ENCODE measurements around the gene KIF26A. TPM values are rescaled to one million over a fixed set of nuclear protein-coding genes. Genes with fewer than 3 reads are reported as not detected.
A peak's percentile ranks its signal among the peaks of the same experiment; 100 is the strongest.

Gene KIF26A
- total and polyA plus RNA-seq, 2 of the 4 experiments (the other 2 are of a cell fraction), result not detected

DNA sequence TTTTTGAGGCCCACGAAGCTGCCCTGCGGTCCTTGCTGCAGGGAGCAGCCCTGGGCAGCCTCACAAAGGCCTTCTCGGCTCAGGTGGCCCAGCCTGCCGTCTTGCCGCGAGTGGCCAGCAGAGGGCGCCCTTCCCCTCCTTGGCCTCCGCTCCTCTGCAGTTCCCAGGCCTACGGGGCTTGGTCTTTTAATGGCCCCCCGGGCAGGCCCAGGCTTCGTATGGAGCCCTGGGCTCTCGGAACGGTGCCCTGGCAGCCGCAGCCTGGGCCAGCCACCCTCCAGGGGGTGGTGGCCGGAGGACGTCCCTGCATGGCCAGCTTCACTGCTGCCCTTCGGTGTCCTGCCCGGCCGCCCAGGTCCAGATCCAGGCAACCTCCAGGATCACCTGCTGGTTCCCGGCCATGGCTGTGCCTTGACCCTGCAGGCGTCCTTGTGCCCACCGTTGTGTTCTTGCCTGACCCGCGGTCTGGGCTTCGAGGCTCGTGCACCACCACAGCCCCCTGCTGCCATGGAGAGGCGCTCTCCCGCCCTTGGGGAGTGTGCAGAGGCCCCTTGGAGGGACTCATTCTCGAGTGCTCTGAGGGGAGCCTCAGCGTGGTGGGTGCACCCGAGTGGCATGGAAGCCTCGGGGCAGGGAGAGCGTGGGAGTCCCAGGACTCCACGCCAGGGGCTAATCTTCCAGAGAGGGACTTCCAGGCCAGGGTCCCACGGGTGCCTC, 43.5 kb upstream of the KIF26A start:
- WGBS, 2 experiments (ENCODE audit: extremely low coverage in 2 of 2, insufficient read length in 1 of 2), result 18% methylated on average over 12 of the region's 35 CpGs; no CpG with 5 or more reads in 1 of the 2 experiments
- intact Hi-C loops (cut with micrococcal nuclease), result loop anchor here (1.0 kb wide), 1 partner anchor 545 kb away; no protein-coding TSS in a partner anchor
- CTCF ChIA-PET, result interaction anchor here (0.6 kb wide), 1 partner anchor 536 kb away, joined by 3 read pairs; no protein-coding TSS in a partner anchor
- H2AK5ac ChIP-seq (ENCODE audit: low read depth, low read length), result no peak overlapping the region
- no peak overlapping the region for H4K8ac ChIP-seq (ENCODE audit: low read depth in 2 of 2, low read length in 2 of 2)
- H2AFZ ChIP-seq (replicated peaks; ENCODE audit: low read length, poor library complexity), result peak overlapping the region; percentile 51
- H3K4me3 ChIP-seq (ENCODE audit: insufficient read depth, low read depth, low read length), result no peak overlapping the region
- H3K4me2 ChIP-seq (ENCODE audit: low read depth, low read length), result no peak overlapping the region
- no peaks in the 10 kb centered on the region for H3K4me1 ChIP-seq (ENCODE audit: control insufficient read depth, insufficient read depth, low read length)
- no peak overlapping the region for H3K23ac ChIP-seq (ENCODE audit: low read depth, low read length)
- POLR2A ChIA-PET (ENCODE audit: unreplicated experiment), result no interaction called here
- no peak overlapping the region for H2BK15ac ChIP-seq (ENCODE audit: low read depth, low read length)
- in situ Hi-C loops (cut with MboI; ENCODE audit: low sequenced_read_pairs), result loop anchor here (25.0 kb wide), 2 partner anchors 467 to 542 kb away; no protein-coding TSS in a partner anchor
- no TSS peak for BruUV-seq (replicated peaks)
- H3K9me1 ChIP-seq (ENCODE audit: insufficient read depth, low read length), result no peaks in the 10 kb centered on the region
- H3K27ac ChIP-seq (ENCODE audit: insufficient read depth, low read length), result no peak overlapping the region
- no peaks in the 10 kb centered on the region for H4K20me1 ChIP-seq (ENCODE audit: insufficient read depth, low read length)
- TF ChIP-seq, protein P1, sequence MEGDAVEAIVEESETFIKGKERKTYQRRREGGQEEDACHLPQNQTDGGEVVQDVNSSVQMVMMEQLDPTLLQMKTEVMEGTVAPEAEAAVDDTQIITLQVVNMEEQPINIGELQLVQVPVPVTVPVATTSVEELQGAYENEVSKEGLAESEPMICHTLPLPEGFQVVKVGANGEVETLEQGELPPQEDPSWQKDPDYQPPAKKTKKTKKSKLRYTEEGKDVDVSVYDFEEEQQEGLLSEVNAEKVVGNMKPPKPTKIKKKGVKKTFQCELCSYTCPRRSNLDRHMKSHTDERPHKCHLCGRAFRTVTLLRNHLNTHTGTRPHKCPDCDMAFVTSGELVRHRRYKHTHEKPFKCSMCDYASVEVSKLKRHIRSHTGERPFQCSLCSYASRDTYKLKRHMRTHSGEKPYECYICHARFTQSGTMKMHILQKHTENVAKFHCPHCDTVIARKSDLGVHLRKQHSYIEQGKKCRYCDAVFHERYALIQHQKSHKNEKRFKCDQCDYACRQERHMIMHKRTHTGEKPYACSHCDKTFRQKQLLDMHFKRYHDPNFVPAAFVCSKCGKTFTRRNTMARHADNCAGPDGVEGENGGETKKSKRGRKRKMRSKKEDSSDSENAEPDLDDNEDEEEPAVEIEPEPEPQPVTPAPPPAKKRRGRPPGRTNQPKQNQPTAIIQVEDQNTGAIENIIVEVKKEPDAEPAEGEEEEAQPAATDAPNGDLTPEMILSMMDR (conservative IDR thresholded peaks at IDR 0.05; ENCODE audit: low read depth, low read length), result peak; percentile 63
- TF ChIP-seq SMC3 (IDR thresholded peaks at IDR 0.05; ENCODE audit: low read depth, low read length) (peak; percentile 38; the same call in 1 of the 2 replicates), RAD21 (IDR thresholded peaks at IDR 0.05; ENCODE audit: low read length) (peak; percentile 50), BHLHE40 (IDR thresholded peaks at IDR 0.05; ENCODE audit: low read depth, low read length) (no peak)
- no peak overlapping the region for H4K5ac ChIP-seq (ENCODE audit: low read depth, low read length)
- no peak for DNase-seq
- no peak overlapping the region for H3K9ac ChIP-seq (ENCODE audit: low read depth, low read length)
- no peak overlapping the region for H3K18ac ChIP-seq (ENCODE audit: low read depth, low read length)
- H4K91ac ChIP-seq (ENCODE audit: insufficient read depth, low read depth, low read length), result no peak overlapping the region
- H3K56ac ChIP-seq (ENCODE audit: extremely low read depth, insufficient read depth, low read length), result no peak overlapping the region
- H2BK120ac ChIP-seq (ENCODE audit: low read depth, low read length), result no peak overlapping the region
- H3K79me1 ChIP-seq (ENCODE audit: low read depth in 1 of 2, low read length in 2 of 2), result no peaks in the 10 kb centered on the region
- no peaks in the 10 kb centered on the region for H3K36me3 ChIP-seq (ENCODE audit: control insufficient read depth, insufficient read depth, low read length)
- H2BK20ac ChIP-seq (ENCODE audit: low read depth, low read length), result no peak overlapping the region
- H2BK5ac ChIP-seq (ENCODE audit: low read depth, low read length, poor library complexity, severe bottlenecking), result no peak overlapping the region
- no peaks in the 10 kb centered on the region; the same call in 1 of the 2 replicates for H3K27me3 ChIP-seq (ENCODE audit: control insufficient read depth, insufficient read depth, low read length)
- H2AK9ac ChIP-seq (replicated peaks; ENCODE audit: low read depth, low read length, poor library complexity), result peak overlapping the region; percentile 42
- H3K4ac ChIP-seq (ENCODE audit: low read depth, low read length), result no peak overlapping the region
- H3K14ac ChIP-seq (replicated peaks; ENCODE audit: low read depth, low read length), result no peak overlapping the region
- ATAC-seq (ENCODE audit: low read depth), result peak; percentile 83
- H3K9me3 ChIP-seq (ENCODE audit: control insufficient read depth, insufficient read depth, low read length), result no peaks in the 10 kb centered on the region
- dilution Hi-C loops (cut with HindIII; ENCODE audit: low sequenced_read_pairs, unreplicated experiment), result no loop called here

All from IMR-90 (cell line).